GM21381 (cell line): Measurements from ENCODE around the gene EBF3.

Source experiments
- ATAC-seq: cut with Tn5 transposase; IDR thresholded peaks from one replicate; pipeline ENCODE4 v1.9.1; 2021; ENCODE audit warnings: mild to moderate bottlenecking, moderate library complexity; ENCODE audit not compliant: unreplicated experiment

Gene EBF3

DNA sequence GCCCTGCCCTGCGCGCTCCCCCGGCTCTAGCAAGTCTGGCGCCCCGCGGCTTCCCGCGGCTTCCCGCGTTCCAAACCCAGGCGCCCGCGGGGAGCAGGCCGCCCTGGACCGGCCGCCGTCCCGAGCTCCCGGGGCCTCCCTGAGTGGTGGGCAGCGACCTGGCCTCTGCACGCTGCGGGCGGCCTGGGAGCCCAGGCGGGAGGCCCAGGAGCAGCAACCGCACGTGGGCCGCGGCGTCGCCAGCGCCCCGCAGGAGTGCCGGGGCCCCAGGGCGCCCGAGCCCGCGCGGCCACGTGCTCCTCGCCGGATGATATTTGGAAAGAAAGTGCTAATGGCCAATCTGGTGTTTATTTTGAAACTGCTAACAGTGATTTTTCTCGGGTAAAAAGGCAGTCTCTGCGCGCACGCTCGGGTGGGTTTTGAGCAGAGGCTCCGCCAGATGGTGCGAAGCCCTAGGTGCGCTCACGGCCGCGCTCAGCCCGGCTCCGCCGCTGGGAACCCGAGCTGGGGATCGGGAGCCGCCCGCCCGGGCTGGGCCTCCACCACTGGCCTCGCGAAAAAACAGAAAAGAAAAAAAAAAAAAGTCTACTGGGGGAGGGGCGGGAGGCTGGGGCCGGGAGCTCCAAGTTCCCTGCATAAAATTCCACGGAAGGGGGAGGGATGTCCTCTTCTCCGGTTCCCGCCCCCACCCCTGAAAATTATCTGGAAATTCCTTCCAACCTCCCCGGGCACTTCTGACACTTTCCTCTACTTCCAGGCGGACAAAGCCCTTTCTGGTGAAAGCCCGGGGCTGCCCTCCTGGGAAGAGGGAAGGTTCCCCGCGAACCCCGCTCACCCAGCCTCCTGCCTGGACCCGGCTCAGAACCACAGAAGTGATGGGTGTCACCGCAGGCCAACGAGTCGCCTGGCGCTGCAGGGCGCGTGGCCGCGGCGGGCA lies 4.3 kb downstream of the EBF3 start:
- ATAC-seq: no peak

DNA sequence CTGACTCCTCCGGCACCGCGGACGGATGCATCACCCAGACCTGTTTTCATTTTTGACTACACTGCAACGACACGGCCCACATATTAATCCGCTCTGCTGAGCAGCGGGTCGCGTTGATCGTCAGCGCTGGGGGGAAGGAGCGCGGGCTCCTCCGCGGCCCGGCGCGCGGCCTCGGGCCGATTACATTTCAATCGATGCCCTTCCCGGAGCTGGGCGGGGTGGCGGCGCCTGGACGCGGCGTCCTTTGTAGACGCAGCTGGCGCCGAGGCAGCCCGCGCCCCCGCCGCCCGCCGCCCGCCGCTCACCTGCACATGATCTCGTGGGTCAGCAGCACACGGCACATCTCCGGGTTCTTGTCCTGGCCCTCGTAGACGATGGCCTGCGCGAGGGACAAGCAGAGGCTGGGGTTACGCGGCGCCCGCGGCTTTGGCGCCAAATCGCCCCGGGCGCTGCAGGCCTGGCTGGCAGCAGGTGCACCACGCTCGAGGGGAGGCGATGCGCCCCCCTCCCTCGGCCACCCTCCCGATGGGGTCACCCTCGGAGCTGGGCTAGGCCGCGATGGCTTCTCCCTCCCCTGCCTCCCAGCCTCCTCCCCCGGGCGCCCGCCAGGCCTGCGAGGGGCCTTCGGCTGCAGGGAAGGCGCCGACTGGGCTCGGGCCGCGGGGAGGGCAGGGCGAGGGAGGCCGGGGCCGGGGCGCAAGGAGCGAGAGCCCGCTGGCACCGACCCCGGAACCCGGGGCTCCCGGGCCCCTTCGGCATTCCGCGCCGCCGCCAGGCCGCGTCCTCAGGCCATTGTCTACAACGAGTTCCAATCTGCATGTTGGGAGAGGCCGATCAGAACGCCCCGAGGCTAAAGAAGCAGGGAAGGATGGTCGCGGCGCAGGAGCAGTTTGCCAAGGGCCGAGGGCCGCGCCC lies 5.2 kb downstream of the EBF3 start:
- no peak for ATAC-seq

DNA sequence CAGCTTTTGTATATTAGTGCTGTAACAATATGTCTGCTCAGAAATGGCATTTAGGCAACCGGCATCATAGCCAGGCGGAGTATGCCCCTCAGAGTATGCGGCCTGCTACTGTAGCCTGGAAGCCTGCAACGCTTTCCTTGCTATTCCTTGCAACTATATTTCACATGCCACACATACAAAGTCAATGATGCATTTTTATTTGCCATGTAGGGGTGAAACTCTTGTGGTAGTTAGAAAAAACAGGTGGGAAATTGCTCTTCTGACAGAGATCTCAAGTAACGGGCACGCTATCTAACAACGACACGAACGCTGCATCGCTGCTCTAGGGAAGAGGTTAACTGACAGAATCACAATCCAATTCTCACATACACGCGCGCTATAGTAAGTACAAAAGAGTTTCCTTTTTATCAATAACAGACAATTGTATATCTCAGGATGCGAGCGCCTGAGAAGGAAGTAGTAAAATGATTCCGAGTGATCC lies 5.9 kb downstream of the EBF3 start:
- ATAC-seq: no peak

DNA sequence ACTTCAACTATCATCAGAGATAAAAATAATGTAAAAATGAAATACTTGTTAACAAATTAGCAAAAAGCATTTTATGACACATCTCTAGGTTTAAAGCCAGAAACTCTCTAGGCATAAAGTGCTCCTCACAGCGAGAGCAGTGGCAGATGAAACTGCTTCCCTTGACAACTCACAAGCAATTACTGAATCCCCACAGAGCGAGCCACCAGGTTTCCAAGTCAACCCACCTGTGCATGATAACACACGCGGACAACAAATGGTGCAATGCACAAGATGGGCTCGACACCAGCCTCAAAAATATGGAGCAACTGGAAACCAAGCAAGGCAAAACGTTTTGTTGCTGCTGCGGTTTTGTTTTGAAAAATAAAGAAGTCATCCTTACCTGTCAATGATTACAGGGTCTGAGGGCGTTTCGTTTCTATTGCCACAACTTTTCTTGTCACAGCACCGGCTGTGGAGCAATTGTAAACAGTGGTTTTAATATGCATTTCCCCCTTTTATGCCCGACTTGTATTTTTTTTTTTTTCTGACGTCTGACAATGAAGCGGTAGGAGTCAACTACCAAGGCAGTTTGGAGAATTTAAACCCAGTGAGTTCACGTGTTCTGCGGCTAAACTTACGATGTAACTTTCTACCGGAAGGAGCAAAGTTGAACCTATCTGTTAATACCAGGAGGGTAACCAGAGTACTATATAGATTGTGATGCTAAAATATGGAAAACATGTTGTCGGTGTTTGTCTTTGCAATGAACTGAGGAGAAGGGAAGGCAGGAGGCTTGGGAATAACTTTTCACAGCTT lies 7.0 kb downstream of the EBF3 start:
- ATAC-seq: no peak

- ATAC-seq: no peak
These were observed 7.8 kb downstream of the EBF3 start for GRCh38 chr10:129956286-129956670.

GRCh38 chr10:129955601-129956285 lies 8.3 kb downstream of the EBF3 start:
- no peak for ATAC-seq

DNA sequence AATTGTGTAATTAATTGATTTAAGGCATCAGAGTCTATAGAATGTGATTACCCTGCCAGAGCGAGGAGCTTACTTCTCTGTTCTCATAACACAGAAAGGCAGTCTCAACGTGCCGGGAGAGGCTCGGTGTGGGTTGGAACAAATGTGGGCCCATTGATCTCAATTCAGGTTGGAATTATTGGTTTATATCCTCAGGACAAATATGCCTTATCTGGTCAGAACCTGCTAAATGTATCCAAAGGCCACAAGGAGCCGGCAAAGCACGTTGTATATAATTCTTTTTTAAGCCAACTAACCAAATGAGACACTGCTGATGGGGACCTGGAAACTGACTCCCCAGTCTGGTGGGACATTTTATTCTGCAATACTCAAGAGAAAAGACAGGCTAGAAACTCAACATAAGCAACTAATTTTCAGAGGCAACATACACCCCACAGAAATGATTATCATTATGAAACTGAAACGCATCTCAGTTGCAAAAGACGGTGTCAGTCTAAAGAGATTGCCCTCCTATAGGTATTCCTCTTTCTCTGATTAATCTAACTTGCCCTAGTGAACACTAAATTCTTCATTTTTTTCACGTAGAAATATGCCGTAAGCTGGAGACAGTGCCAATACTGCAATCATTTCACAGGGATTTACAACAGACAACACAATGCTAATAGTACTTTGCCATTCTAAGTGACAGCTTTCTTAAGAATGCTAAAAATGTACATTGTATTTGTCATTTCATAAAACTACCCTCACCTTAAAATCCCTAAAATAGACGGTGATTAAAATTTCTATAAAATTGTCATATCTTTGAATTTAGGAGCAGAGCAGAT lies 9.4 kb downstream of the EBF3 start:
- ATAC-seq: no peak

DNA sequence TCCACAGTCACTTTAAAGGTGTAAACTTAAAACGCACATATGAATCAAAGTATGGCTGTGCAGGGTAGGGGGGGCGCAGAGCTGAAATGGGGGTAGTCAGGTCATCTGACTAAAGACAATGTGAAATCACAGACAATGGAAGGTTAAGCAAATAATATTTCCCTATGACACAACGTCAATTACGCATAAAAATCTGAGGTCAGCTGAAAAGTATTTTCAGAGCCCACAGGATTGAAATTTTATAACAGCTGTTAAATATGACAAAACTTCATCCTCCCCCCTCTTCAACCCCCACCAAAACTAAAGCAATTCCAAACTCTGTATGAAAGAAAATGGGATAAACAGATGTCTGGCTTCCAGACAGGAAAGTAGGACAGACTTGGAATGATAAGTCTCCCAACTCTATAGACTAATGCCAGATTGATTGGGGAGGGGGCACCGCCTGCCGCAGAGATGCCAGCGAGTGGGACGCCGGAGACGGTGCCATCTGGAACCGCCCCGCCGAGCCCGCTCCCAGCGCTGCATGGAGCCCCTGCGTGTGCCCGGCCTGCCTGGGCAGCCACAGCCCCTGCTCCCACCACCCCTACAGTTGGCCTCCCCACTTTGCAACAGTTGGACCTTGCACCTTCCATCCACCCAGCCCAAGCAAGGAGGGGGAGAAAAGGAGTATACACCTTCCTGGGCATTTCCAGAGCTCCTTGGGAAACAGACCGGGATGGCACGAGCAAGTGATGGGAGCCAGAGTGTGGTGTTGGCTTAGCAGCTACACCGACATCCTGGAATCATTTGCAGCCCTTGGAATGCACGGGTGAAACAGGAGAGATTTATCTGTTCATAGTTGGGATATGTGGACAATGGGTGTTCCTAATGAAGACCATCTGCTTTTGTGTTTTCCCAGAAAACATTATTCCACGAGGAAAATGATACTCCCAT lies 10.7 kb downstream of the EBF3 start:
- no peak for ATAC-seq

GRCh38 chr10:129952378-129953118 lies 11.5 kb downstream of the EBF3 start:
- ATAC-seq: no peak

DNA sequence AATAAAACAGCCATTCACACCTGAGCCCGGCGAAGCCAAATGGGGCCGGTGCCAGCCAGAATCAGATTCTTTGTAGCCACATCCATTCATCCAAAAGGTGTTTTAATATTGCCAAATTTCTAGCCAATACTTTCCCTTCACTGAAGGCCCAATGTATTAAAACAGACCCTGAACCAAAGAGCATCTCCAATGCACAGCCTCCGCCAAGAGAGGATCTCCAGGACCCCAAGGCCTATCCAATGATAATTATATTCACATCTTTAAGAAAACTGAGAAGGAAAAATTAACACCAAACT lies 12.2 kb downstream of the EBF3 start:
- ATAC-seq: no peak

- ATAC-seq: no peak
These were observed 12.7 kb downstream of the EBF3 start for GRCh38 chr10:129951101-129951969.

GRCh38 chr10:129950676-129951075 lies 13.4 kb downstream of the EBF3 start:
- ATAC-seq: no peak

- no peak for ATAC-seq
These were observed 14.2 kb downstream of the EBF3 start for GRCh38 chr10:129949891-129950291.

DNA sequence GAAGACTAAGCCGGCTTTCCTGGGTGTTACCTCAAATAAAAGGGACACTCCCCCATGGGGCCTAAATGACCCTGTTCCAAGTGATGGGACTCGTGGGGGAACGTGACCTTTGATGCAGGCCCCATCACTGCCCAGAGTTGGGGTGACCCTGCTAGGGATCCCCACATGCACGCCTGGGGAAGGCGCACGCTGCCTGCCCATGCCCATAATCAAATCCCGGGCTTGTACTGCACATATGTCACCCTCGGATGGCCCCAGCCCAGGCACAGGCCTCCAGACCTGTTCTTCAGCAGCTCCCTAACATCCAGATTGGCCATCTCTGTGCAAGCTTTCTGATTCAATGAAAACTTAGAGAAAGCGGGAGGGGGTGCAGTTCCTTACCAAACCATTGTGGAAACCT lies 14.7 kb downstream of the EBF3 start:
- ATAC-seq: no peak

- ATAC-seq: no peak
These were observed 17.2 kb downstream of the EBF3 start for GRCh38 chr10:129946859-129947258.

GRCh38 chr10:129945941-129946760 lies 17.9 kb downstream of the EBF3 start:
- no peak for ATAC-seq
